Motor neuron (in vitro differentiated cells): ENCODE measurements around the gene VTN. TPM values are rescaled to one million over a fixed set of nuclear protein-coding genes. Genes with fewer than 3 reads are reported as not detected.
A peak's percentile ranks its signal among the peaks of the same experiment; 100 is the strongest.

Experiments
- ATAC-seq, 8 experiments: fragments of 200-7000 bp; cut with Tn5 transposase; replicated peaks in 6 of 8; 2 replicates each; pipeline ENCODE4 v1.8.0; 2021; ENCODE audit warnings: mild to moderate bottlenecking in 8 of 8, moderate library complexity in 8 of 8
- H3K27ac ChIP-seq, 2 donors: fragments of 250-450 bp; sonication (Bioruptor Pico); 2 replicates each; pipeline ENCODE4 v1.9.0; 2021; ENCODE audit warnings: antibody characterized with exemption in 2 of 2, mild to moderate bottlenecking in 2 of 2, moderate library complexity in 1 of 2
- H3K4me1 ChIP-seq, 2 donors: fragments of 250-450 bp; sonication (Bioruptor Pico); replicated peaks in 1 of 2; 2 replicates each; pipeline ENCODE4 v1.6.1; 2021; ENCODE audit warnings: antibody characterized with exemption in 2 of 2, mild to moderate bottlenecking in 2 of 2, moderate library complexity in 1 of 2
- H3K4me3 ChIP-seq, 5 donors: fragments of 250-450 bp; sonication (Bioruptor Pico); 2 replicates each; pipeline ENCODE4 v1.9.0; 2021; ENCODE audit warnings: antibody characterized with exemption in 5 of 5, mild to moderate bottlenecking in 5 of 5, moderate library complexity in 4 of 5
- WGBS, 10 experiments: fragments of 450-650 bp; shearing (Covaris generic); methylation state at CpG; one replicate each; pipeline ENCODE4 v1.0.0; 2022; 5-methylcytosine and 5-hydroxymethylcytosine counted together
- in situ Hi-C, 9 experiments: fragments of 400-800 bp; cut with MboI; loops; one replicate each; pipeline ENCODE4 v1.15.0; 2021; ENCODE audit warnings: low sequenced_read_pairs in 9 of 9, low pct_unique_long_range_greater_than_20kb in 2 of 9; ENCODE audit not compliant: unreplicated experiment in 9 of 9
- total RNA-seq, 8 experiments: library from RNA; unstranded; fragments of 300-600 nt; gene quantifications; 2 replicates each; pipeline versions ENCODE4 v1.2.3 to v1.2.4, GENCODE V29; 2022

The VTN gene
- total RNA-seq, 8 experiments from 2014 or later: 0.40 to 12.0 (median 0.74) TPM

DNA sequence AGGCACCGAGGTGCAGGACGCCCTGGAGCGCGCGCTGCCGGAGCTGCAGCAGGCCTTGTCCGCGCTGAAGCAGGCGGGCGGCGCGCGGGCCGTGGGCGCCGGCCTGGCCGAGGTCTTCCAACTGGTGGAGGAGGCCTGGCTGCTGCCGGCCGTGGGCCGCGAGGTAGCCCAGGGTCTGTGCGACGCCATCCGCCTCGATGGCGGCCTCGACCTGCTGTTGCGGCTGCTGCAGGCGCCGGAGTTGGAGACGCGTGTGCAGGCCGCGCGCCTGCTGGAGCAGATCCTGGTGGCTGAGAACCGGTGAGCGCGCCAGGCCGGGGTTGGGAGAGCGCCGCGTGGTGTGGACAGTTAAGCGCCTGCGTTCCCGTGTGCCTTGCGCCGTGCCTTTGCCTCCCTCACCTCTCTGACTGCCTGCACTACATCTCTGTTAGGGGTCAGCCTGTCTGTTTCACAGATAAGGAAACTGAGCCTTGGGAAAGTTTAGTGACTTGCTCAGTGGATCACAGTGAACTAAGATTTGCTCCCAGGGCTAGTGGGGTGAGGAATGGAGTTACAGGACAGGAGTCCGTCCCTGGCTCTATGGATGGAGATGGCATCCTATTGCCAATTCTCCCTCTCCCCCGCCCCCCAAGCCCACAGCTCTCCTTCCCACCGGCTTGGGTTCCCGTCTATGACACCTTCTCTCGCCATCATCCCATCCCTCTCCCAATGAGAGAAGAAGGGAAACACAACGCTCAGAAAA, 2.3 kb upstream of the VTN start:
- peak in 3 of 8 experiments; percentile 0 to 13 (median 0) for ATAC-seq
- H3K27ac ChIP-seq: peak overlapping the region; percentile 86 to 92
- in situ Hi-C loops: no loop called here

DNA sequence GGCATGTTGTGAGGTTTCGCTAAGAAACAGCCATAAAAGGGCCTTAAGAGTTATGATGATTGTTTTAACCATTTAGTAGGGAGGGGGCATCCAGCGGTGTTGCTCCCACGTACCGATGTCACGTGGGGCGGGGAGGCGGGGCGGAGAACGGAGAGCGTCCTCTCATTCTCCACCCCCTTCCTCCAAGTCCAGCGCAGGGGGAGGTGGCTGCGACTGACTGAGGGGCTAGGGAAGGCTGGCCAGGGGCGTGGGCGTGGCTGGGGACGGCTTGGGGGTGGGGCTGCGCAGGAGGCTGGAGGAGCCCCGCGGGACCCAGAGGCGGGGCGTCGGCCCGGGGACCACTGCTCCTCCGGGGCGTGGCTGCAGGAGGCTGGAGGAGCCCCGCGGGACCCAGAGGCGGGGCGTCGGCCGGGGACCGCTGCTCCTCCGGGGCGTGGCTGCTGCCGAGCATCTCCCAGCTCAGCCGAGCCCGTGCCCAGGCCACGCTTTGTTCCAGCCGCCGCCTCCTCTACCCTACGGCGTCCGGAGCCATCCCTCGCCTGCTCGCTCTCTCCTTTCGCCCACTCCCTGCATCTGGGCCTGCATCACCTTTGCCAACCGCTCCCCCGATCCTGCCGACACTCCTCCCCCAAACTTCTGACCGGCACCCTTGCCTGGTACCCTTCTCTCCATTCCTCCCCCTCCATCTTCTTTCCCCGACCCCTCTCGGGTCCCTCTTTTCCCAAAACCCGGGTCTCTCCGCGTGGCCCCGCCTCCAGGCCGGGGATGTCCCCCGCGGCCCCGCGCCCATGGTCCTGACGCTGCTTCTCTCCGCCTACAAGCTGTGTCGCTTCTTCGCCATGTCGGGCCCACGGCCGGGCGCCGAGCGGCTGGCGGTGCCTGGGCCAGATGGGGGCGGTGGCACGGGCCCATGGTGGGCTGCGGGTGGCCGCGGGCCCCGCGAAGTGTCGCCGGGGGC, 1.4 kb upstream of the VTN start, which contains the start of gene SARM1:
TSS of gene SARM1 (plus strand) at position 450 of the 958 bp plus-strand sequence. CDS start at position 789, 339 bp downstream.
- H3K4me1 ChIP-seq: peaks cover 24 to 26% of the 10 kb centered on the region in 2 donors
- 0% methylated on average over 3 of the region's 80 CpGs; no CpG with 5 or more reads in 9 of the 10 experiments for WGBS, 10 experiments
- H3K4me3 ChIP-seq: peak within 1 kb of the TSS; percentile 48 to 68 (median 51)
- H3K27ac ChIP-seq: peak within 1 kb of the TSS; percentile 86 to 92
- in situ Hi-C loops: no loop called here
- ATAC-seq: peak; percentile 83 to 91 (median 90)

More for the DNA sequence above, 2.3 kb upstream of the VTN start:
- Histone ChIP-seq H3K4me3 (peak overlapping the region; percentile 48 to 68 (median 51)), H3K4me1 (peaks cover 24 to 26% of the 10 kb centered on the region in 2 donors)
- WGBS, 10 experiments: 6 to 20% (median 10%) methylated on average over 1 to 9 of the region's 53 CpGs; no CpG with 5 or more reads in 6 of the 10 experiments

- Histone ChIP-seq H3K4me1 (peaks cover 24 to 26% of the 10 kb centered on the region in 2 donors), H3K4me3 (peak overlapping the region in 2 of 5 donors; percentile 13 to 68), H3K27ac (no peak overlapping the region)
- no peak for ATAC-seq
- in situ Hi-C loops: no loop called here
- WGBS, 10 experiments: 100% methylated on average over 1 of the region's 1 CpG; no CpG with 5 or more reads in 8 of the 10 experiments
Observed at GRCh38 chr17:28370744-28371103, 617 bp upstream of the VTN start.

DNA sequence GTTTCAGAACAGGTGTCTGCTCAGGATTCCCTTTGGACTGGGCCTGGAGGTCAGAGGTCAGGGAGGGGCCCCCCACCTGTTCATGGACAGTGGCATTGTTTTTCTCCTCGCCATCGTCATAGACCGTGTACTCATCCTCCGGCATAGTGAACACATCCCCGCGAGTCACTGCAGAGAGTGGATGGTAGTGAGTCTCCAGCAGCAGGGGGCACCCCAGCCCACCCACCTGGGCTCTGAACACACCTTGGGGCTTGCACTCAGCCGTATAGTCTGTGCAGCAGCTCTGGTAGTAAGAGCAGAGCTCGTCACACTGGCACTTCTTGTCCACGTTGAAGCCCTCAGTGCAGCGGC, 448 bp downstream of the VTN start:
- 18 to 87% methylated on average over 3 of the region's 10 CpGs; no CpG with 5 or more reads in 8 of the 10 experiments for WGBS, 10 experiments
- no peak overlapping the region for H3K4me3 ChIP-seq
- H3K27ac ChIP-seq: no peak overlapping the region
- ATAC-seq: no peak
- peaks cover 24 to 26% of the 10 kb centered on the region in 2 donors for H3K4me1 ChIP-seq
- in situ Hi-C loops: no loop called here

GRCh38 chr17:28368915-28369683, 1.0 kb downstream of the VTN start:
- peaks cover 24 to 25% of the 10 kb centered on the region in 2 donors for H3K4me1 ChIP-seq
- no peak overlapping the region for H3K27ac ChIP-seq
- ATAC-seq: no peak
- in situ Hi-C loops: no loop called here
- H3K4me3 ChIP-seq: no peak overlapping the region
- WGBS, 10 experiments: 70 to 98% (median 90%) methylated on average over 2 to 9 of the region's 23 CpGs; no CpG with 5 or more reads in 4 of the 10 experiments

DNA sequence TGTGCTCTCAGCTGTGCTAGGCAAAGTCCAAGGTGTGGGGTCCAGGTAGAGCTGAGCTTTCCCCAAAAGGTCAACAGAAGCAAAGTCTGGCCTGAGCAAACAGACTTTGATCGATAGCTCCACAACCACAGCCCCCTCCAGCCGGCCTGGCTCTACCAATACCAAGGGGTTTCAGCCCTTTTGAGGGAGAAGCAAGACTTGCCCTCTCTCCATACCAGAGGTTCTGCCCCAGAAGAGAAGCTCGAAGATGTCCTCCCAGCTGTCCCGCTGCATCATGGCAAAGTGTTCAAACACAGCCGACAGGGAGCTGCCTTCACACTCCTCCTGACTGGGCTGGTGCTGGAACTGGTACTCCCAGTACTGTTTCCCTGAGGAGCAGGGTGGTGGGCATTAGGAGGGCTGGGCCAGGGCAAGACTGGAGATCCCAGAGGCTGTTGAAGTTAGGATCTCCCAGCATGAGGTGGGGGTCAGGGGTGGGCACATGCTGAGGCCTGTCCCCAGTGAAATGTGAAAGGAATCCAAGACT, 1.7 kb downstream of the VTN start:
- no peak for ATAC-seq
- WGBS, 10 experiments: no CpG with 5 or more reads among the region's 5 CpGs
- in situ Hi-C loops: no loop called here
- peaks cover 18 to 21% of the 10 kb centered on the region in 2 donors for H3K4me1 ChIP-seq
- H3K27ac ChIP-seq: no peak overlapping the region
- no peak overlapping the region for H3K4me3 ChIP-seq

- ATAC-seq: no peak
- no peak overlapping the region for H3K27ac ChIP-seq
- no peak overlapping the region for H3K4me3 ChIP-seq
- 78 to 100% (median 86%) methylated on average over 4 to 11 of the region's 21 CpGs; no CpG with 5 or more reads in 7 of the 10 experiments for WGBS, 10 experiments
- H3K4me1 ChIP-seq: peaks cover 12 to 15% of the 10 kb centered on the region in 2 donors
- in situ Hi-C loops: no loop called here
Observed at GRCh38 chr17:28367641-28368305, 2.3 kb downstream of the VTN start.

DNA sequence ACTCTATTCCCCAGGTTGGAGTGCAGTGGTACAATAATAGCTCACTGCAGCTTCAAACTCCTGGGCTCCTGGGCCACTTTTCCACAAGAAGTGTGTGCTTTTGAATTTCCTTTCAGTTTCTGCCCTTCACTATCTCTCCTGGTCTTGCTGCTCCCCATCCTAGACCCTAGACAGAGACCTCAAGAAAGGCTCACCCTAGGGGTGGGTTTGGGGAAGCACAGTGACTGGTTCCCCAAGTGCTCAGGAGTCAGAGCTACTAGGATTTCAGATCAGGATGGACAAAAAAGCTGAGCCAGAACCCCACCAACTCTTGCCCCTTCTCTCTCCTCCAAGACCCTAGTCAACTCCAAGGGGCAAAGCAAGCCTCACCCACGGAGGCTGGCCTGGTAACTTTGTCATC, 3.5 kb downstream of the VTN start:
- Histone ChIP-seq H3K4me1 (peaks cover 9 to 11% of the 10 kb centered on the region in 2 donors), H3K4me3 (no peak overlapping the region), H3K27ac (no peak overlapping the region)
- in situ Hi-C loops: no loop called here
- no peak for ATAC-seq
- 80% methylated on average over 1 of the region's 1 CpG; no CpG with 5 or more reads in 9 of the 10 experiments for WGBS, 10 experiments

DNA sequence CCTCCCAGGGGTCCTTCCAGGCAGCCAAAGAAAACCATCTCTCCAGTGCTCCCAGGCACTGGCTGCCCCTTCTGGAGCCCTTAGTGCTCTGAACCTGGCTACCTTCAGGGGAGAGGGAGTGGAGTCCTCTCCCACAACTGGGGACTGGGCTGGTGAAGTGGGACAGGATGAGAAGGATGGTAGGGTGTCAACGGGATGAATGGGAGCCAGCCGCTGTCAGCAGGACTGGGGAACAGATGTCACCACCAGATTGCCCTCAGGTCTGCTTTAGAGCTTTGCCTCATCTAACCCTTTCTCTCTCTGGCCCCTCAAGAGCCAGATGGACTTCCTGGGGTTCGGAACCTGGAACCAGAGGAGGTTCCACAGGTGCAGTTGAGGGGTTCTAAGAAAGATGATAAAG, 4.6 kb downstream of the VTN start:
- peaks cover 3 to 6% of the 10 kb centered on the region in 2 donors for H3K4me1 ChIP-seq
- WGBS, 10 experiments: 60 to 100% (median 91%) methylated on average over 1 to 3 of the region's 3 CpGs; no CpG with 5 or more reads in 6 of the 10 experiments
- H3K27ac ChIP-seq: no peak overlapping the region
- in situ Hi-C loops: no loop called here
- no peak overlapping the region for H3K4me3 ChIP-seq
- no peak for ATAC-seq

GRCh38 chr17:28364665-28365363, 5.3 kb downstream of the VTN start, which contains the start of gene SEBOX:
SEBOX (minus strand) TSS chr17:28365199; CDS start chr17:28365151, 48 bp downstream.
- H3K4me1 ChIP-seq: no peaks in the 10 kb centered on the region
- no peak within 1 kb of the TSS for H3K4me3 ChIP-seq
- peak in 1 of 8 experiments; percentile 2 for ATAC-seq
- WGBS, 10 experiments: 90 to 100% methylated on average over 1 to 2 of the region's 13 CpGs; no CpG with 5 or more reads in 8 of the 10 experiments
- in situ Hi-C loops: no loop called here
- no peak within 1 kb of the TSS for H3K27ac ChIP-seq

DNA sequence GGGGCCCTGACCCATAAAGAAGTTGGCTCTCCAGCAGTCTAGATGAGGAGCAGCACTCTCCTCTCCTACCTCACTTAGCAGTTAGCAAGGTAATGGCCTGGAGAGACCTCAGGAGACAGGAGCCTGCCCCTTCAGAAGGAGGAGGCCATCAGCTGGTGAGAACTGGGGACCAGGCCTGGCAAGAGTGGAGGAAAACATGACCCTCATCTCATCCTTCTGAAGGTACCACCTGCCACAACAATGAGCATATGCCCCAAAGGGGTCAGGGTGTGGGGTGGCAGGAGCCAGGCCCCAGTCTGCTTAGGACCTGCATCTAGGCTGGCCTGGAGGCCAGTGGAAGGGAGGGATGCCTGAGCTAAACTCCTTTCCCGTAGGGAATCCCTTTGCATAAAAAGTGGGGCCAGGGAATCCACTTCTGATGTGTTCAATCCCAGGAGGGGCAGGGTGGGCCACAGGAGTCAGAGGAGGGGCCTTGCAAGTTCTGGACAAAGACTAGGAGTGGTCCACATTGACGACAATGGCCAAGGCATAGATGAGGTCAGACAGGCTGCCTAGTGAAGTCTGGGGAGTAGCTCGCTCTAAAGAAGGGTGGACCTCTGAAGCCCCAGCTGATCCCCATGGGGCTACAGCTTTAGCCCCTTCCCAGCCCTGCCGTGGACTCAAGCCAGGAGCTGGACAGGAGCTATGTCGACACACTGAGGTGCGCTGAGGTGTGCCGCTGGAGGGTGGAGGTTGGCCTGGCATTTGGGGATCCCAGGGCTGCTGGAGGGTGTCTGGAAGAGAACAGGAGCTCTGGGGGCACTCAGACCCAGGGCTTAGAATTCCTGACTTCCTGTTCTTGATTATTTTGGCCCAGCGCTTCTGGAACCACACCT, 6.1 kb downstream of the VTN start:
- Histone ChIP-seq H3K4me3 (no peak overlapping the region), H3K27ac (no peak overlapping the region), H3K4me1 (no peaks in the 10 kb centered on the region)
- in situ Hi-C loops: no loop called here
- no peak for ATAC-seq
- 90 to 100% methylated on average over 2 to 4 of the region's 8 CpGs; no CpG with 5 or more reads in 8 of the 10 experiments for WGBS, 10 experiments
